Neuronal stem cell (in vitro differentiated cells): ENCODE results near the gene MERTK.

Source experiments
- DNase-seq: peaks from one replicate; pipeline ENCODE4 v3.0.0-alpha.2; 2013; ENCODE audit warnings: low spot score
- H2AFZ ChIP-seq: one replicate; pipeline ENCODE4 v1.6.1; 2013; ENCODE audit warnings: mild to moderate bottlenecking, low read length, inconsistent platforms
- H2AK5ac ChIP-seq: 2 replicates; pipeline ENCODE4 v1.6.1; 2013; ENCODE audit warnings: low read depth, mild to moderate bottlenecking, inconsistent platforms, low read length, moderate library complexity, mixed read lengths
- H2BK120ac ChIP-seq: 2 replicates; pipeline ENCODE4 v1.6.1; 2013; ENCODE audit warnings: low read depth, mild to moderate bottlenecking, inconsistent platforms, low read length, moderate library complexity, mixed read lengths
- H2BK12ac ChIP-seq: one replicate; pipeline ENCODE4 v1.6.1; 2013; ENCODE audit warnings: low read length, inconsistent platforms
- H2BK15ac ChIP-seq: 2 replicates; pipeline ENCODE4 v1.6.1; 2013; ENCODE audit warnings: mild to moderate bottlenecking, low read length, inconsistent platforms, mixed read lengths
- H2BK5ac ChIP-seq: one replicate; pipeline ENCODE4 v1.6.1; 2013; ENCODE audit warnings: inconsistent platforms, mild to moderate bottlenecking, low read length, moderate library complexity
- H3K14ac ChIP-seq: one replicate; pipeline ENCODE4 v1.6.1; 2013; ENCODE audit warnings: low read length, inconsistent platforms
- H3K18ac ChIP-seq: 2 replicates; pipeline ENCODE4 v1.6.1; 2013; ENCODE audit warnings: low read length, inconsistent platforms
- H3K23ac ChIP-seq: 2 replicates; pipeline ENCODE4 v1.6.1; 2013; ENCODE audit warnings: low read depth, mild to moderate bottlenecking, mixed read lengths, low read length, inconsistent platforms; ENCODE audit not compliant: poor library complexity
- H3K27ac ChIP-seq: replicated peaks from 3 replicates; pipeline ENCODE4 v1.5.1; 2013; ENCODE audit warnings: low read length, inconsistent platforms
- H3K27me3 ChIP-seq, 3 experiments: 2 replicates each; pipeline ENCODE4 v1.6.1; 2013; ENCODE audit warnings: low read length in 3 of 3, mild to moderate bottlenecking in 2 of 3, inconsistent platforms in 1 of 3, low read depth in 1 of 3, mixed read lengths in 1 of 3, moderate library complexity in 1 of 3; ENCODE audit not compliant: control insufficient read depth in 3 of 3, insufficient read depth in 3 of 3
- H3K36me3 ChIP-seq, 2 donors: replicated peaks in 1 of 2; 2 replicates each; pipeline ENCODE4 v1.6.1; 2013; ENCODE audit warnings: low read length in 2 of 2; ENCODE audit not compliant: control insufficient read depth in 2 of 2, insufficient read depth in 2 of 2
- H3K4ac ChIP-seq: 2 replicates; pipeline ENCODE4 v1.6.1; 2013; ENCODE audit warnings: inconsistent platforms, mild to moderate bottlenecking, low read length, moderate library complexity
- H3K4me1 ChIP-seq, 2 donors: 1 replicate in 1 of 2; 2 replicates in 1 of 2; pipeline ENCODE4 v1.6.1; 2013; ENCODE audit warnings: low read length in 2 of 2, low read depth in 1 of 2; ENCODE audit not compliant: control insufficient read depth in 2 of 2, insufficient read depth in 1 of 2
- H3K4me2 ChIP-seq: one replicate; pipeline ENCODE4 v1.6.1; 2013; ENCODE audit warnings: mild to moderate bottlenecking, low read length, inconsistent platforms; ENCODE audit not compliant: insufficient read depth, poor library complexity, severe bottlenecking
- H3K4me3 ChIP-seq, 2 donors: 2 replicates each; pipeline ENCODE4 v1.5.1; 2013; ENCODE audit warnings: low read length in 2 of 2, mild to moderate bottlenecking in 2 of 2, inconsistent platforms in 1 of 2, moderate library complexity in 1 of 2
- H3K79me1 ChIP-seq: one replicate; pipeline ENCODE4 v1.6.1; 2013; ENCODE audit warnings: low read depth, mild to moderate bottlenecking, inconsistent platforms, low read length, moderate library complexity
- H3K9ac ChIP-seq: one replicate; pipeline ENCODE4 v1.6.1; 2013; ENCODE audit warnings: mild to moderate bottlenecking, low read depth, low read length, inconsistent platforms; ENCODE audit not compliant: poor library complexity
- H3K9me3 ChIP-seq, 2 donors: replicated peaks in 1 of 2; 2 replicates each; pipeline versions ENCODE3 to v1.6.1; 2013; ENCODE audit warnings: low read length in 2 of 2, mild to moderate bottlenecking in 2 of 2, inconsistent platforms in 1 of 2, low read depth in 1 of 2, mixed read lengths in 1 of 2, moderate library complexity in 1 of 2; ENCODE audit not compliant: control insufficient read depth in 2 of 2, insufficient read depth in 1 of 2
- H4K8ac ChIP-seq: one replicate; pipeline ENCODE4 v1.6.1; 2013; ENCODE audit warnings: low read depth, mild to moderate bottlenecking, inconsistent platforms, low read length, moderate library complexity
- H4K91ac ChIP-seq: one replicate; pipeline ENCODE4 v1.6.1; 2013; ENCODE audit warnings: low read length, low read depth, mild to moderate bottlenecking, inconsistent platforms; ENCODE audit not compliant: poor library complexity
- WGBS, 2 donors: extraction: QIAGEN DNeasy Blood & Tissue Kit; methylation state at CpG; one replicate each; pipeline ENCODE4 v1.1.7; 2013; ENCODE audit warnings: missing lambda C conversion rate in 2 of 2, mixed read lengths in 1 of 2; ENCODE audit not compliant: insufficient read length in 2 of 2, insufficient replicate concordance in 1 of 2; ENCODE audit errors: extremely low coverage in 2 of 2; 5-methylcytosine and 5-hydroxymethylcytosine counted together

The MERTK gene

DNA sequence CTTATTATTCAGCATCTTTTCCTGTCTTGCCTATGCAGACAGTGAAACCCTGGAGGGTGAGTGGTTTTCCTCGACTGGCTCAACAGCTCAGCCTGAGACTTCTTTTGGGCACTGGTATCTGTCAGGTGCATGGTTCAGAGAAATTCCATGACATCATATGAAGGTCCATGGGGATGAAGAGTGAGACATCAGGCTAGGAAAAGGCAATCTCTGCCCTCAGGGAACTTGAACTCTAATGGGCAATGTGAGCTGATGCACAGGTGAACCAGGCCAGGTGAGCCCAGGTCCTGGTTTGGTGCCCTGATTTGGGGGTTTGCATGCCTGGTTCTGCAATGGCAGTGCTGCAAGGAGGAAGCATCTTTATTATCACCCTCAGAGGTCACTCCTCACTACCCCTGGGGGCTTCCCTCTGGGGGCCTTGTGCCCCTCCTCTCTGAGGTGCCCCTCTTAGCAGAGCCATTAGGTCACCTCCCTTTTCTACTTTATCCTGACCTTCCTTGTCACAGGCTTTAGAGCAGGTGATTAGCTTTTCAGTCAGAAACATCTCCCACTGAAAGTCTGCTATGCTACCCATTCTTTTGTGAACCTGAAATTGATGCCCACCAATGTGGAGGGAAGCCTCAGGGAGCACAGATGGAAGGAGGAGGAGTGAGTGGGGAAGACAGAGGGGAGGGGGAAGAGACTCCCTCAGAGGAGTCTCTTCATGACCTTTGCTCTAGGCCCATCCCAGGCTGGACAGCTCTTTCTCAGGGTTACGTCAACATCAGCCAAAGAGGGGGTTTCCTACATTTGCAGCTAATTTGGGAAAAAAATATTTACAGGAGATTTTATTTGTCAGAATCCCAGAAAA, 47.3 kb downstream of the MERTK start:
- DNase-seq: no peak
- Histone ChIP-seq H2BK120ac (no peak overlapping the region), H3K27ac (no peak overlapping the region), H3K9me3 (no peaks in the 10 kb centered on the region), H3K79me1 (no peaks in the 10 kb centered on the region), H2AFZ (no peak overlapping the region), H2BK12ac (no peak overlapping the region), H4K91ac (no peak overlapping the region), H3K36me3 (peaks cover 0 to 9% of the 10 kb centered on the region in 2 donors), H3K4ac (no peak overlapping the region), H3K4me2 (no peak overlapping the region), H3K4me1 (peaks cover 0 to 7% of the 10 kb centered on the region in 2 donors), H3K9ac (peak overlapping the region; percentile 6), H3K18ac (no peak overlapping the region), H3K14ac (no peak overlapping the region), H3K4me3 (no peak overlapping the region), H2BK5ac (no peak overlapping the region), H4K8ac (no peak overlapping the region), H2AK5ac (no peak overlapping the region), H3K27me3 (no peaks in the 10 kb centered on the region), H2BK15ac (no peak overlapping the region), H3K23ac (no peak overlapping the region)
- WGBS, 2 donors: no CpG with 5 or more reads among the region's 2 CpGs

DNA sequence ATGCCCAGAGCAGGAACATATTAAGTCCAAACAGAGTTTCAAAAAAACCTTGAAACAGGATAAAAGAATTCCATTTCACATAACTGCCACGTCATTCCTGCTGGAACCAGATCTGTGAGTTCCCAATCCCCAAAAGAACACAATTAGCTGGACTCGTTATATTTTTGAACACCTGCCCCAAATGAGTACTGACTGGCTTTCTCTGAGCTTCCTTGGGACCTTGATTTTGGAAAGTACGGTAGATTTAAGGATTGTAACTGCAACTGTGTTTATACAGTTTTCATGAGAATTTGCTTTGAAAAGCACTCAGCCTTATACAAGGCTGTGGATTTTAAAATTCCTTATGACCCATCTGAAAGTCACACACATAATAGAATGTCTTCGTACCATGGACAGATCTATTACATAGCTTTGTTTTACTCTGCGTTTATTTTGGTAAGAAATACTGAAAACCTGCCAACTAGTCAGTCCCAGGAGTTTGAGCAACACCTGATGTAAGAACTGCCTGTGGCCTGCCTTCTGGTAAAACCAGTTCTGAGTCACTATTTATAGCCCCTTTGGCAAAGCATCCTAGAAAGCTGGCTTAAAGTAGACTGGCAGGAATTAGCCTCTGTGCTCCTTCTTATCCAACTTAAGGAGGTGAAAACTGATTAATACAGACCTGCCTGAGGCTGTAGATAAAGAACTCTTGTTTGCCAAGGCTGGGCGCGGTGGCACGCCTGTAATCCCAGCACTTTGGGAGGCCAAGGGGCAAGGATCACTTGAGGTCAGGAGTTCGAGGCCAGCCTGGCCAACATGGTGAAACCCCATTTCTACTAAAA, 48.1 kb downstream of the MERTK start:
- H3K9me3 ChIP-seq: no peaks in the 10 kb centered on the region
- no peaks in the 10 kb centered on the region for H3K27me3 ChIP-seq
- no peak overlapping the region for H3K4me3 ChIP-seq
- no peak overlapping the region for H3K23ac ChIP-seq
- H4K8ac ChIP-seq: no peak overlapping the region
- H3K14ac ChIP-seq: no peak overlapping the region
- no peak overlapping the region for H2BK5ac ChIP-seq
- H3K4me1 ChIP-seq: peaks cover 0 to 7% of the 10 kb centered on the region in 2 donors
- no peak for DNase-seq
- H3K18ac ChIP-seq: no peak overlapping the region
- no peak overlapping the region for H2BK12ac ChIP-seq
- peaks cover 0 to 9% of the 10 kb centered on the region in 2 donors for H3K36me3 ChIP-seq
- H2BK120ac ChIP-seq: no peak overlapping the region
- no peak overlapping the region for H3K9ac ChIP-seq
- H2AFZ ChIP-seq: no peak overlapping the region
- H2BK15ac ChIP-seq: no peak overlapping the region
- no peak overlapping the region for H3K4ac ChIP-seq
- no CpG with 5 or more reads among the region's 9 CpGs for WGBS, 2 donors
- H4K91ac ChIP-seq: no peak overlapping the region
- H3K79me1 ChIP-seq: no peaks in the 10 kb centered on the region
- no peak overlapping the region for H2AK5ac ChIP-seq
- no peak overlapping the region for H3K4me2 ChIP-seq
- no peak overlapping the region for H3K27ac ChIP-seq

- Histone ChIP-seq H4K91ac (no peak overlapping the region), H2BK120ac (no peak overlapping the region), H3K9ac (no peak overlapping the region), H3K79me1 (no peaks in the 10 kb centered on the region), H3K4me2 (no peak overlapping the region), H2AK5ac (no peak overlapping the region), H3K4me1 (peaks cover 0 to 7% of the 10 kb centered on the region in 2 donors), H3K36me3 (peaks cover 0 to 9% of the 10 kb centered on the region in 2 donors), H2AFZ (no peak overlapping the region), H3K14ac (no peak overlapping the region), H3K27me3 (no peaks in the 10 kb centered on the region), H3K4me3 (no peak overlapping the region), H3K23ac (no peak overlapping the region), H3K9me3 (no peaks in the 10 kb centered on the region), H3K4ac (no peak overlapping the region), H2BK15ac (no peak overlapping the region), H2BK12ac (no peak overlapping the region), H3K27ac (no peak overlapping the region), H4K8ac (no peak overlapping the region), H3K18ac (no peak overlapping the region), H2BK5ac (no peak overlapping the region)
- no CpG with 5 or more reads among the region's 11 CpGs for WGBS, 2 donors
- no peak for DNase-seq
Observed at GRCh38 chr2:111947219-111947618, 48.8 kb downstream of the MERTK start.

DNA sequence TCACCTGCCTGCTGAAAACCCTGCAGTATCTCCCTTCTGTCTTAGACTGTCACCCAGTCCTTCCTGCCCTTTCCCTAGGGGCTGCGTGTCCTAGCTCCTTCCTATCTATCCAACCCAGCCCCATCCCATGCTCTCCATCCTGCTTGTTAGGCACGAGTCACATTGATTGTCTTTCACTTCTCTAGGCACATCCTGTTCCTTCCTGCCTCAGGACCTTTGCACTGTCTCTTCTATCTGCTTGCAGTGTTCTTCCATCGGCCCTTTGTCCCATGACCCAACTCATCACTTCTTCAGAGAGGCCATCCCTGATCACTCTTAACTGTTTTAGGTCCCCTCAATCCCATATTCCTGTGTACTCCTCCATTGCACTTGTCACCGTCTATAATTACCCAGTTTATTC, 50.4 kb downstream of the MERTK start:
- H3K23ac ChIP-seq: no peak overlapping the region
- no CpG with 5 or more reads among the region's 4 CpGs for WGBS, 2 donors
- no peak overlapping the region for H4K8ac ChIP-seq
- H2AFZ ChIP-seq: no peak overlapping the region
- H3K14ac ChIP-seq: no peak overlapping the region
- H2BK120ac ChIP-seq: no peak overlapping the region
- H4K91ac ChIP-seq: no peak overlapping the region
- DNase-seq: no peak
- peaks cover 0 to 9% of the 10 kb centered on the region in 2 donors for H3K36me3 ChIP-seq
- no peaks in the 10 kb centered on the region for H3K79me1 ChIP-seq
- H3K27ac ChIP-seq: no peak overlapping the region
- H2BK5ac ChIP-seq: no peak overlapping the region
- H3K4me1 ChIP-seq: peaks cover 0 to 5% of the 10 kb centered on the region in 2 donors
- no peak overlapping the region for H3K18ac ChIP-seq
- H2BK15ac ChIP-seq: no peak overlapping the region
- no peak overlapping the region for H2BK12ac ChIP-seq
- H3K4me3 ChIP-seq: no peak overlapping the region
- H3K9me3 ChIP-seq: no peaks in the 10 kb centered on the region
- no peak overlapping the region for H3K4ac ChIP-seq
- H3K4me2 ChIP-seq: no peak overlapping the region
- H3K27me3 ChIP-seq: no peaks in the 10 kb centered on the region
- H2AK5ac ChIP-seq: no peak overlapping the region
- H3K9ac ChIP-seq: no peak overlapping the region
